ENCODE data around the gene GLRX. TPM values are rescaled to one million over a fixed set of nuclear protein-coding genes. Genes with fewer than 3 reads are reported as not detected.

Gene GLRX
- total RNA-seq, 2 donors from 2014 or later = 28.4 to 48.4 TPM

GRCh38 chr5:95806687-95807086 is 15.8 kb downstream of the GLRX start:
- DNase-seq (ENCODE audit: low spot score in 2 of 2) = no peak
- no peak overlapping the region for H3K27ac Mint-ChIP-seq
- no peak for ATAC-seq
- no peaks in the 10 kb centered on the region for H3K36me3 Mint-ChIP-seq
- no peaks in the 10 kb centered on the region for H3K9me3 Mint-ChIP-seq

- no peak for DNase-seq (ENCODE audit: low spot score in 2 of 2)
- Mint-ChIP-seq H3K36me3 (no peaks in the 10 kb centered on the region), H3K27ac (no peak overlapping the region), H3K9me3 (no peaks in the 10 kb centered on the region)
- no peak for ATAC-seq
Observed at GRCh38 chr5:95804736-95805539, 17.6 kb downstream of the GLRX start.

GRCh38 chr5:95803271-95804148 is 19.0 kb downstream of the GLRX start:
- Mint-ChIP-seq H3K27ac (no peak overlapping the region), H3K9me3 (no peaks in the 10 kb centered on the region), H3K36me3 (no peaks in the 10 kb centered on the region)
- DNase-seq (ENCODE audit: low spot score in 2 of 2) = no peak
- no peak for ATAC-seq

GRCh38 chr5:95801961-95802360 is 20.6 kb downstream of the GLRX start:
- Mint-ChIP-seq H3K36me3 (no peaks in the 10 kb centered on the region), H3K9me3 (no peaks in the 10 kb centered on the region), H3K27ac (no peak overlapping the region)
- no peak for ATAC-seq
- no peak for DNase-seq (ENCODE audit: low spot score in 2 of 2)

- H3K27ac Mint-ChIP-seq = no peak overlapping the region
Observed at GRCh38 chr5:95801532-95801931, 21.0 kb downstream of the GLRX start.

GRCh38 chr5:95800553-95800952 is 22.0 kb downstream of the GLRX start:
- Mint-ChIP-seq H3K36me3 (no peaks in the 10 kb centered on the region), H3K27ac (no peak overlapping the region), H3K9me3 (no peaks in the 10 kb centered on the region)
- DNase-seq (ENCODE audit: low spot score in 2 of 2) (no peak), ATAC-seq (no peak)

More at GRCh38 chr5:95801532-95801931, 21.0 kb downstream of the GLRX start:
- Mint-ChIP-seq H3K36me3 (no peaks in the 10 kb centered on the region), H3K9me3 (no peaks in the 10 kb centered on the region)
- no peak for DNase-seq (ENCODE audit: low spot score in 2 of 2)
- ATAC-seq = no peak

- ATAC-seq (no peak), DNase-seq (ENCODE audit: low spot score in 2 of 2) (no peak)
- H3K27ac Mint-ChIP-seq = no peak overlapping the region
- H3K36me3 Mint-ChIP-seq = no peaks in the 10 kb centered on the region
- H3K9me3 Mint-ChIP-seq = no peaks in the 10 kb centered on the region
Observed at GRCh38 chr5:95799191-95799835, 23.2 kb downstream of the GLRX start.

GRCh38 chr5:95798545-95798944 is 24.0 kb downstream of the GLRX start:
- Mint-ChIP-seq H3K27ac (no peak overlapping the region), H3K9me3 (no peaks in the 10 kb centered on the region), H3K36me3 (no peaks in the 10 kb centered on the region)
- no peak for ATAC-seq
- no peak for DNase-seq (ENCODE audit: low spot score in 2 of 2)

GRCh38 chr5:95798048-95798447 is 24.5 kb downstream of the GLRX start:
- H3K9me3 Mint-ChIP-seq = no peaks in the 10 kb centered on the region

GRCh38 chr5:95797301-95797700 is 25.2 kb downstream of the GLRX start:
- DNase-seq (ENCODE audit: low spot score in 2 of 2) (no peak), ATAC-seq (no peak)
- no peak overlapping the region for H3K27ac Mint-ChIP-seq
- H3K9me3 Mint-ChIP-seq = no peaks in the 10 kb centered on the region
- H3K36me3 Mint-ChIP-seq = no peaks in the 10 kb centered on the region

More at GRCh38 chr5:95798048-95798447, 24.5 kb downstream of the GLRX start:
- Mint-ChIP-seq H3K36me3 (no peaks in the 10 kb centered on the region), H3K27ac (no peak overlapping the region)
- no peak for DNase-seq (ENCODE audit: low spot score in 2 of 2)
- ATAC-seq = no peak

GRCh38 chr5:95794070-95794516 is 28.4 kb downstream of the GLRX start:
- Mint-ChIP-seq H3K9me3 (no peaks in the 10 kb centered on the region), H3K27ac (no peak overlapping the region), H3K36me3 (no peaks in the 10 kb centered on the region)
- DNase-seq (ENCODE audit: low spot score in 2 of 2) = no peak
- no peak for ATAC-seq

GRCh38 chr5:95791751-95792150 is 30.8 kb downstream of the GLRX start:
- no peak for ATAC-seq
- Mint-ChIP-seq H3K36me3 (no peaks in the 10 kb centered on the region), H3K9me3 (no peaks in the 10 kb centered on the region), H3K27ac (no peak overlapping the region)
- no peak for DNase-seq (ENCODE audit: low spot score in 2 of 2)

GRCh38 chr5:95788493-95788892 is 34.0 kb downstream of the GLRX start:
- Mint-ChIP-seq H3K9me3 (no peaks in the 10 kb centered on the region), H3K36me3 (no peaks in the 10 kb centered on the region), H3K27ac (no peak overlapping the region)
- ATAC-seq (no peak), DNase-seq (ENCODE audit: low spot score in 2 of 2) (no peak)

GRCh38 chr5:95786821-95787418 is 35.6 kb downstream of the GLRX start:
- H3K36me3 Mint-ChIP-seq = no peaks in the 10 kb centered on the region
- DNase-seq (ENCODE audit: low spot score in 2 of 2) (no peak), ATAC-seq (no peak)
- no peaks in the 10 kb centered on the region for H3K9me3 Mint-ChIP-seq
- no peak overlapping the region for H3K27ac Mint-ChIP-seq

- DNase-seq (ENCODE audit: low spot score in 2 of 2) = no peak
- no peak for ATAC-seq
- Mint-ChIP-seq H3K36me3 (no peaks in the 10 kb centered on the region), H3K9me3 (no peaks in the 10 kb centered on the region), H3K27ac (no peak overlapping the region)
Observed at GRCh38 chr5:95784514-95785302, 37.8 kb downstream of the GLRX start.

- Mint-ChIP-seq H3K9me3 (no peaks in the 10 kb centered on the region), H3K36me3 (no peaks in the 10 kb centered on the region), H3K27ac (no peak overlapping the region)
- ATAC-seq = no peak
- DNase-seq (ENCODE audit: low spot score in 2 of 2) = no peak
Observed at GRCh38 chr5:95783661-95784060, 38.9 kb downstream of the GLRX start.
